Activated T-cell treated with anti-CD3 and anti-CD28 coated beads, Interleukin-2, amount 50 U/mL, for 72 hours (primary cell): ENCODE measurements around the gene ETV7. TPM values are rescaled to one million over a fixed set of nuclear protein-coding genes. Genes with fewer than 3 reads are reported as not detected.

Experiments
- ATAC-seq, 2 donors: fragments of 150-1000 bp; cut with Tn5 transposase; replicated peaks in 1 of 2; 2 replicates each; pipeline ENCODE4 v1.10.0; 2021; ENCODE audit warnings: moderate library complexity in 2 of 2, mild to moderate bottlenecking in 1 of 2
- DNase-seq, 2 donors: peaks; one replicate each; pipeline ENCODE4 v3.0.0; 2021 to 2022; ENCODE audit warnings: mixed read lengths in 1 of 2
- H3K27ac Mint-ChIP-seq: one replicate; pipeline ENCODE4 v1.8.0; 2022; ENCODE audit warnings: mild to moderate bottlenecking, moderate library complexity, mixed read lengths
- H3K27me3 Mint-ChIP-seq: one replicate; pipeline ENCODE4 v1.8.0; 2022; ENCODE audit warnings: low read depth, mixed read lengths
- H3K36me3 Mint-ChIP-seq, 2 donors: one replicate each; pipeline ENCODE4 v1.8.0; 2022; ENCODE audit warnings: mixed read lengths in 2 of 2, mild to moderate bottlenecking in 1 of 2; ENCODE audit not compliant: insufficient read depth in 2 of 2
- H3K4me1 Mint-ChIP-seq: one replicate; pipeline ENCODE4 v1.8.0; 2022; ENCODE audit warnings: low read depth, mixed read lengths
- H3K4me3 Mint-ChIP-seq, 2 donors: one replicate each; pipeline ENCODE4 v1.8.0; 2022; ENCODE audit warnings: mild to moderate bottlenecking in 2 of 2, mixed read lengths in 2 of 2, moderate library complexity in 2 of 2
- H3K9me3 Mint-ChIP-seq, 2 donors: one replicate each; pipeline ENCODE4 v1.8.0; 2022; ENCODE audit warnings: mixed read lengths in 2 of 2
- total RNA-seq, 2 donors: library from RNA; stranded (reverse); gene quantifications; one replicate each; pipeline ENCODE4 v1.2.3, GENCODE V29; 2022

Gene ETV7
- total RNA-seq, 2 donors from 2014 or later = 1.4 to 7.4 TPM

GRCh38 chr6:36355819-36356218 is 31.6 kb downstream of the ETV7 start:
- ATAC-seq (peak; percentile 69 to 80), DNase-seq (peak; percentile 13 to 15)
- Mint-ChIP-seq H3K36me3 (no peaks in the 10 kb centered on the region), H3K4me1 (peaks cover 34% of the 10 kb centered on the region), H3K4me3 (no peak overlapping the region), H3K27me3 (peaks cover 23% of the 10 kb centered on the region), H3K9me3 (peaks cover 2 to 3% of the 10 kb centered on the region in 2 donors), H3K27ac (peak overlapping the region; percentile 25)

DNA sequence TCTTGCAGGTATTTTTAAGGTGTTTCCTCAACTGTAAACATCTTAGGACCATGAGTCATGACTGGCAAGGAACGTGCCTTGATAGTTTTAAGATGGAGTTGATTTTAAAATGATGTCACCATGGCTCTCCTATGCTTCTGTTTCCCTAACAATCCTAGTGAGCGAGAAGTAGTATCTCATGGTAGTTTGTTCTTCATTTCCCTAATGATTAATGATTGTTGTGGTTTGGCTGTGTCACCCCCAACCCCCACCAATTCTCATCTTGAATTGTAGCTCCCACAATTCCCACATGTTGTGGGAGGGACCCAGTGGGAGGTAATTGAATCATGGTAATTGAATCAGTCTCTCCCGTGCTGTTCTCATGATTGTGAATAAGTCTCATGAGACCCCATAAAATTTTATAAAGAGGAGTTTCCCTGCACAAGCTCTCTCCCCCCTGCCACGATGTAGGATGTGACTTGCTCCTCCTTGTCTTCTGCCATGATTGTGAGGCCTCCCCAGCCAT is 34.0 kb downstream of the ETV7 start:
- Mint-ChIP-seq H3K36me3 (no peaks in the 10 kb centered on the region), H3K9me3 (peaks cover 2 to 3% of the 10 kb centered on the region in 2 donors), H3K4me3 (no peak overlapping the region), H3K27ac (no peak overlapping the region), H3K4me1 (peaks cover 33% of the 10 kb centered on the region), H3K27me3 (peaks cover 23% of the 10 kb centered on the region)
- ATAC-seq (no peak), DNase-seq (no peak)

DNA sequence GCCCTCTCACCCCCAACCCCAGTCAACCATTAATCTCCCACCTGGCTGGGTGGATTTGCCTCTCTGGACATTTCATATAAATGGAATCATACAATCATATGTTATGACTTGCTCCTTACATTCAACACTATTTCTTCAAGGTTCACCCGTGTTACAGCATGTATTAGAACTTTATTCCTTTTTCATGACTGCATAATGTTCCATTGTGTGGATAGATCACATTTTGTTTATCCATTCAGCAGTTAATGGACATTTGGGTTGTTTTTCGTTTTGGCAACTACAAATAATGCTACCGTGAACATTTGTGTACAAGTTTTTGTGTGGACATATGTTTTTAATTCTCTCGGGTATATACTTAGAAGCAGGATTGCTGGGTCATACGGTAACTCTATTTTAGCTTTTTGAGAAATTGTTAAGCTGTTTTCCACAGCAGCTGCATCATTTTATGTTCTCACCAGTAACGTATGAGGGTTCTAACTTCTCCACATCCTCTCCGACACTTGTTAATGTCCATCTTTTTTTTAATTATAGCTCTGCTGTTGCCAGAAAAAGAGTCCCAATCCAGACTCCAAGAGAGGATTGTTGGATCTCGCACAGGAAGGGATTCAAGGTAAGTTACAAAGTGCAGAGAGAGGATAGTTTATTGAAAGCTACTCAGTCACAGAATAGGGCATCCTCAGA is 34.9 kb downstream of the ETV7 start:
- no peak overlapping the region for H3K27ac Mint-ChIP-seq
- no peak overlapping the region for H3K4me3 Mint-ChIP-seq
- ATAC-seq (no peak), DNase-seq (no peak)
- peaks cover 25% of the 10 kb centered on the region for H3K4me1 Mint-ChIP-seq
- H3K27me3 Mint-ChIP-seq = peaks cover 23% of the 10 kb centered on the region
- H3K9me3 Mint-ChIP-seq = peaks cover 2 to 3% of the 10 kb centered on the region in 2 donors
- no peaks in the 10 kb centered on the region for H3K36me3 Mint-ChIP-seq

- DNase-seq = no peak
- peaks cover 2 to 3% of the 10 kb centered on the region in 2 donors for H3K9me3 Mint-ChIP-seq
- no peak overlapping the region for H3K27ac Mint-ChIP-seq
- no peak for ATAC-seq
- no peak overlapping the region for H3K4me3 Mint-ChIP-seq
- peaks cover 23% of the 10 kb centered on the region for H3K27me3 Mint-ChIP-seq
- H3K4me1 Mint-ChIP-seq = peaks cover 9% of the 10 kb centered on the region
- no peaks in the 10 kb centered on the region for H3K36me3 Mint-ChIP-seq
Observed at GRCh38 chr6:36350681-36351571, 36.5 kb downstream of the ETV7 start.

- Mint-ChIP-seq H3K27ac (no peak overlapping the region), H3K4me1 (peaks cover under 1% of the 10 kb centered on the region), H3K27me3 (peaks cover 16% of the 10 kb centered on the region), H3K9me3 (peaks cover 2 to 3% of the 10 kb centered on the region in 2 donors), H3K36me3 (no peaks in the 10 kb centered on the region), H3K4me3 (no peak overlapping the region)
- no peak for ATAC-seq
- no peak for DNase-seq
Observed at GRCh38 chr6:36350082-36350481, 37.4 kb downstream of the ETV7 start.

DNA sequence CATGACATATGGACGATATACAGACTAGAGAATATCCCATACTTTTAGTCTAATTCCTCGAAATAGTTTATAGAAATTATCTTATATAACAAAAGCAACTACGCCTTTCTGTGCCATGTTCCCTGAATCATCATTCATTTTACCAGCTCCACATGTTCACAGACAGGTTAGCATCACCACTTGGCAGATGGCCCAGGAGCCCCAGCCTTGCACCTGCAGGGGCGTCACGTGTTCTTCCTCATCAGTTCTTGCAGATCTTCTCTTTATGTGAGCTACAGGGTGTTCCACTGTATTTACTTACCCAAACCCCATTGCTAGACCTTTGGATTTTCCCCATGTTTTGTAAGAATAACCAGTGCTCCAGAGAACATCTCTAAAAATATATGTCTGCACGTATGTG is 38.2 kb downstream of the ETV7 start:
- peaks cover 2 to 3% of the 10 kb centered on the region in 2 donors for H3K9me3 Mint-ChIP-seq
- H3K4me3 Mint-ChIP-seq = no peak overlapping the region
- H3K36me3 Mint-ChIP-seq = no peaks in the 10 kb centered on the region
- DNase-seq (no peak), ATAC-seq (no peak)
- peaks cover 9% of the 10 kb centered on the region for H3K27me3 Mint-ChIP-seq
- H3K27ac Mint-ChIP-seq = no peak overlapping the region
- H3K4me1 Mint-ChIP-seq = no peaks in the 10 kb centered on the region

DNA sequence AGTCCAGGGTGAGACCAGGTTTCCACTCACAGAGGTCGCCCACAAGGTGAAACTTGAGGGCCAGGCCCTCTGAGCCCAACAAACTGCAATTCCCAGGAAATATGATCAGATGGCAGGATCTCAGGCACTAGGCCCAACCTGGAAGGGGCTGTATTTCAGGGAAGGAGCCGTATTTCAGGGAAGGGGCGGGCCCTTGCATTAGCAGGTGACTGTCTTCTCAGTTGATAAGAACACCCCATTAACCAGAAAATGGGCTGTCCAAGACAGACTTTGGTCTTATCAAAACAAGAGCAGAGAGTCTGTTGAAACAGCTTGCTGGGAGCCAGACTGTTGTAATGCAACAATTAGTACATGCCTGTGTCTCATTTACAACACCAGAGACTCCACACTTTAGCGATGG is 39.8 kb downstream of the ETV7 start:
- no peak overlapping the region for H3K27ac Mint-ChIP-seq
- DNase-seq = no peak
- no peaks in the 10 kb centered on the region for H3K36me3 Mint-ChIP-seq
- no peak for ATAC-seq
- no peaks in the 10 kb centered on the region for H3K4me1 Mint-ChIP-seq
- H3K9me3 Mint-ChIP-seq = no peaks in the 10 kb centered on the region
- no peaks in the 10 kb centered on the region for H3K27me3 Mint-ChIP-seq
- no peak overlapping the region for H3K4me3 Mint-ChIP-seq

- H3K4me1 Mint-ChIP-seq = no peaks in the 10 kb centered on the region
- no peak overlapping the region for H3K4me3 Mint-ChIP-seq
- no peak overlapping the region for H3K27ac Mint-ChIP-seq
- no peaks in the 10 kb centered on the region for H3K27me3 Mint-ChIP-seq
- no peaks in the 10 kb centered on the region for H3K9me3 Mint-ChIP-seq
- no peak for DNase-seq
- no peaks in the 10 kb centered on the region for H3K36me3 Mint-ChIP-seq
- ATAC-seq = no peak
Observed at GRCh38 chr6:36346486-36347273, 40.8 kb downstream of the ETV7 start.

DNA sequence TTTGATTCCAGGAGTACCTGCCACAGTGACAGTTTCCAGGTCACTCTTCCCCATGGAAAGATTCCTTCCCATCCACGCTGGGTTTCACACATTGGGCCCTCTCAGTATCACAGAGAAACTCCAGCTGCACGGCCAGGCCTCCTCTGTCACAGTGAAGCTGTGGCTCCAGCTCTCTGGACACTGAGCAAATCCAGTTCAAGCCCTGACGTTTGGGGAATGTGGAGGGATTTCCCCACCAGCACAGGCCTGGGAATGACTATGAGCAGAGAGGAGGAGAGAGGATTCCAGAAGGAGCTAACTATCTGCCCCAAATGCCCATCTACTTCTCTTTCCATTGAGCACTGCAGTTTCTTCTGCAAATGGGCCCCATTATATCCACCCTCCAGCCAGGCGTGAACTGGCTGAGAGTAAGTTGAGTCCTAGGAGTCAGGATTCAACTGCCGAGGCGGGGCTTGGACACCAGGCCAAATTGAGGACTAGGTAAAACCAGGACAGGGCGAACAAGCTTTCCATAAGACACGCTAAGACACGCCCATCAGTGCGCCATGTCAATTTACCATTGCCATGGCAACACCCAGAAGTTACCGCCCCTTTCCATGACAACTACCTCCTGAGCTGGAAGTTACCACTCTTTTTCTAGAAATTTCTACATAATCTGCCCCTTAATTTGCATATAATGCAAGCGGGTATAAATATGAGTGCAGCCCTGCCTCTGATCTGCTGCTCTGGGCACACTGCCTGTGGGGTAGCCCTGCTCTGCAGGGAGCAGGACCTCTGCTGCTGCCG is 41.6 kb downstream of the ETV7 start:
- no peaks in the 10 kb centered on the region for H3K9me3 Mint-ChIP-seq
- no peak for ATAC-seq
- no peak overlapping the region for H3K4me3 Mint-ChIP-seq
- peaks cover 2% of the 10 kb centered on the region for H3K27me3 Mint-ChIP-seq
- H3K27ac Mint-ChIP-seq = no peak overlapping the region
- DNase-seq = no peak
- no peaks in the 10 kb centered on the region for H3K36me3 Mint-ChIP-seq
- H3K4me1 Mint-ChIP-seq = peaks cover 2% of the 10 kb centered on the region

GRCh38 chr6:36343109-36343680 is 44.3 kb downstream of the ETV7 start:
- DNase-seq = no peak
- Mint-ChIP-seq H3K4me1 (peaks cover 10% of the 10 kb centered on the region), H3K36me3 (no peaks in the 10 kb centered on the region), H3K4me3 (no peak overlapping the region), H3K27ac (no peak overlapping the region), H3K9me3 (no peaks in the 10 kb centered on the region), H3K27me3 (peaks cover 14% of the 10 kb centered on the region)
- no peak for ATAC-seq

GRCh38 chr6:36340618-36341454 is 46.6 kb downstream of the ETV7 start:
- peak overlapping the region; percentile 10 to 75 for H3K4me3 Mint-ChIP-seq
- H3K4me1 Mint-ChIP-seq = peaks cover 21% of the 10 kb centered on the region
- DNase-seq (peak; percentile 67 to 75), ATAC-seq (peak; percentile 77 to 87)
- H3K36me3 Mint-ChIP-seq = no peaks in the 10 kb centered on the region
- H3K9me3 Mint-ChIP-seq = no peaks in the 10 kb centered on the region
- no peak overlapping the region for H3K27ac Mint-ChIP-seq
- peaks cover 15% of the 10 kb centered on the region for H3K27me3 Mint-ChIP-seq
